Measurements from ENCODE around the gene FZD8. TPM values are rescaled to one million over a fixed set of nuclear protein-coding genes. Genes with fewer than 3 reads are reported as not detected.

Gene FZD8
- total RNA-seq, 1 experiment from 2014 or later = 0.22 TPM

GRCh38 chr10:35667971-35668370 is 25.9 kb upstream of the FZD8 start:
- Histone ChIP-seq H3K36me3 (ENCODE audit: control insufficient read depth in 1 of 2, insufficient read depth in 2 of 2, low read length in 2 of 2) (no peaks in the 10 kb centered on the region), H3K9me3 (ENCODE audit: control insufficient read depth in 1 of 2, insufficient read depth in 1 of 2, low read depth in 1 of 2, low read length in 2 of 2) (no peaks in the 10 kb centered on the region), H3K27me3 (ENCODE audit: insufficient read depth, low read length) (no peaks in the 10 kb centered on the region), H3K79me2 (ENCODE audit: insufficient read depth, low read length) (no peaks in the 10 kb centered on the region), H3K4me1 (ENCODE audit: control insufficient read depth in 1 of 2, insufficient read depth in 2 of 2, low read length in 2 of 2) (no peaks in the 10 kb centered on the region), H3K27ac (ENCODE audit: low read depth, low read length) (no peak overlapping the region), H3K9me2 (ENCODE audit: insufficient read depth) (no peaks in the 10 kb centered on the region), H2AFZ (ENCODE audit: low read depth, low read length, poor library complexity, severe bottlenecking) (no peak overlapping the region), H3K4me2 (ENCODE audit: low read length) (no peak overlapping the region), H3K9ac (ENCODE audit: low read length) (no peak overlapping the region), H4K20me1 (ENCODE audit: insufficient read depth) (no peaks in the 10 kb centered on the region), H3K4me3 (replicated peaks in 1 of 2; ENCODE audit: low read depth in 1 of 2, low read length in 2 of 2) (no peak overlapping the region)
- intact Hi-C loops (cut with micrococcal nuclease) = no loop called here
- POLR2A ChIA-PET = no interaction called here
- no TSS peak for BruUV-seq (replicated peaks)
- CTCF ChIA-PET = no interaction called here
- RAD21 ChIA-PET (ENCODE audit: low non-redundant PET in 1 of 2, low total read pairs in 2 of 2, uncharacterized antibody in 2 of 2, unreplicated experiment in 2 of 2) = no interaction called here
- ATAC-seq (no peak), DNase-seq (ENCODE audit: low read depth, low spot score) (no peak)
- TF ChIP-seq JUND (IDR thresholded peaks at IDR 0.05) (no peak), SP1 (IDR thresholded peaks at IDR 0.05; ENCODE audit: low read depth) (no peak), FOSL1 (IDR thresholded peaks at IDR 0.05; ENCODE audit: low read depth) (no peak), ZBTB33 (IDR thresholded peaks at IDR 0.05; ENCODE audit: extremely low read depth, insufficient replicate concordance, low read length) (no peak), MAX (IDR thresholded peaks at IDR 0.05) (no peak), POLR2AphosphoS5 (IDR thresholded peaks at IDR 0.05; ENCODE audit: low read depth, low read length) (no peak), ELF1 (IDR thresholded peaks at IDR 0.05; ENCODE audit: borderline replicate concordance, low read depth) (no peak), REST (IDR thresholded peaks at IDR 0.05; ENCODE audit: low read depth) (no peak), EZH2phosphoT487 (IDR thresholded peaks at IDR 0.05; ENCODE audit: borderline replicate concordance) (no peak), RAD21 (IDR thresholded peaks at IDR 0.05; ENCODE audit: low read depth) (no peak), CTCF (IDR thresholded peaks at IDR 0.05 in 2 of 3, conservative IDR thresholded peaks at IDR 0.05 in 1 of 3; ENCODE audit: borderline replicate concordance in 1 of 3, insufficient read depth in 1 of 3, low read depth in 2 of 3, low read length in 2 of 3) (no peak)

Data from HCT116 (cell line).